Activated naive CD8-positive, alpha-beta T cell treated with anti-CD3 and anti-CD28 coated beads, Interleukin-2, amount 50 U/mL, for 24 hours (primary cell): ENCODE results near the gene ZNF670.
"Not testable (repeated sequence)": the region's sequence is repeated elsewhere in the genome, so short reads cannot be mapped to it uniquely, and the experiment has no call there.

ENCODE experiments used
- ATAC-seq: fragments of 150-1000 bp; cut with Tn5 transposase; one replicate; pipeline ENCODE4 v1.10.0; 2021
- DNase-seq: peaks from one replicate; pipeline ENCODE4 v3.0.0; 2021
- H3K27ac Mint-ChIP-seq: one replicate; pipeline ENCODE4 v1.8.0; 2021; ENCODE audit warnings: mild to moderate bottlenecking, mixed read lengths
- H3K27me3 Mint-ChIP-seq: one replicate; pipeline ENCODE4 v1.8.0; 2021; ENCODE audit warnings: mixed read lengths
- H3K36me3 Mint-ChIP-seq: one replicate; pipeline ENCODE4 v1.8.0; 2021; ENCODE audit warnings: low read depth, mixed read lengths
- H3K4me1 Mint-ChIP-seq: one replicate; pipeline ENCODE4 v1.8.0; 2021; ENCODE audit warnings: mixed read lengths
- H3K4me3 Mint-ChIP-seq: one replicate; pipeline ENCODE4 v1.8.0; 2021; ENCODE audit warnings: mild to moderate bottlenecking, moderate library complexity, mixed read lengths
- H3K9me3 Mint-ChIP-seq: one replicate; pipeline ENCODE4 v1.8.0; 2021; ENCODE audit warnings: mixed read lengths

The ZNF670 gene

GRCh38 chr1:247037511-247038320 is 40.9 kb downstream of the ZNF670 start:
- H3K4me3 Mint-ChIP-seq: no peak overlapping the region
- ATAC-seq (no peak), DNase-seq (no peak)
- H3K9me3 Mint-ChIP-seq: peaks cover 72% of the 10 kb centered on the region
- H3K36me3 Mint-ChIP-seq: peaks cover 87% of the 10 kb centered on the region
- no peaks in the 10 kb centered on the region for H3K27me3 Mint-ChIP-seq
- H3K4me1 Mint-ChIP-seq: no peaks in the 10 kb centered on the region
- no peak overlapping the region for H3K27ac Mint-ChIP-seq

GRCh38 chr1:247032306-247032705 is 46.3 kb downstream of the ZNF670 start:
- not testable (repeated sequence) for H3K4me1 Mint-ChIP-seq, H3K27ac Mint-ChIP-seq, H3K4me3 Mint-ChIP-seq, DNase-seq, ATAC-seq, H3K27me3 Mint-ChIP-seq
- peaks cover 66% of the 10 kb centered on the region for H3K9me3 Mint-ChIP-seq
- H3K36me3 Mint-ChIP-seq: peaks cover 40% of the 10 kb centered on the region
